Trophoblast cell (in vitro differentiated cells and primary cell): ENCODE data around the gene TRAFD1.

Experiments
- DNase-seq, 2 donors: peaks; one replicate each; pipeline ENCODE4 v3.0.0-alpha.2; 2016
- H2AFZ ChIP-seq: 2 replicates; pipeline ENCODE4 v1.6.1; 2013; ENCODE audit warnings: low read length, moderate library complexity, mild to moderate bottlenecking; ENCODE audit not compliant: insufficient read depth, poor library complexity
- H2AK5ac ChIP-seq: 2 replicates; pipeline ENCODE4 v1.6.1; 2013; ENCODE audit warnings: mild to moderate bottlenecking, low read length
- H2BK120ac ChIP-seq: 2 replicates; pipeline ENCODE4 v1.6.1; 2013; ENCODE audit warnings: low read length, mild to moderate bottlenecking, moderate library complexity; ENCODE audit not compliant: insufficient read depth, poor library complexity
- H2BK12ac ChIP-seq: 2 replicates; pipeline ENCODE4 v1.6.1; 2013; ENCODE audit warnings: mild to moderate bottlenecking, low read length, moderate library complexity
- H2BK5ac ChIP-seq: 2 replicates; pipeline ENCODE4 v1.6.1; 2013; ENCODE audit warnings: low read length, low read depth, moderate library complexity, mild to moderate bottlenecking; ENCODE audit not compliant: poor library complexity
- H3K14ac ChIP-seq: 2 replicates; pipeline ENCODE4 v1.6.1; 2013; ENCODE audit warnings: mild to moderate bottlenecking, low read length
- H3K18ac ChIP-seq: 2 replicates; pipeline ENCODE4 v1.6.1; 2013; ENCODE audit warnings: mild to moderate bottlenecking, low read length
- H3K23ac ChIP-seq: 2 replicates; pipeline ENCODE4 v1.6.1; 2013; ENCODE audit warnings: low read length
- H3K27ac ChIP-seq: 2 replicates; pipeline ENCODE4 v1.5.1; 2013; ENCODE audit warnings: low read depth, mild to moderate bottlenecking, inconsistent platforms, low read length, moderate library complexity
- H3K27me3 ChIP-seq: 2 replicates; pipeline ENCODE4 v1.6.1; 2013; ENCODE audit warnings: inconsistent platforms, mild to moderate bottlenecking, low read length, moderate library complexity; ENCODE audit not compliant: insufficient read depth
- H3K36me3 ChIP-seq, 2 experiments: 1 replicate in 1 of 2; 2 replicates in 1 of 2; pipeline ENCODE4 v1.6.1; 2013; ENCODE audit warnings: low read length in 2 of 2, mild to moderate bottlenecking in 2 of 2, moderate library complexity in 1 of 2; ENCODE audit not compliant: insufficient read depth in 2 of 2, control insufficient read depth in 1 of 2
- H3K4ac ChIP-seq: 2 replicates; pipeline ENCODE4 v1.6.1; 2013; ENCODE audit warnings: low read depth, mild to moderate bottlenecking, low read length, moderate library complexity
- H3K4me1 ChIP-seq, 2 experiments: 1 replicate in 1 of 2; 2 replicates in 1 of 2; pipeline ENCODE4 v1.6.1; 2013; ENCODE audit warnings: low read length in 2 of 2, mild to moderate bottlenecking in 2 of 2, moderate library complexity in 1 of 2; ENCODE audit not compliant: insufficient read depth in 2 of 2, control insufficient read depth in 1 of 2
- H3K4me2 ChIP-seq: 2 replicates; pipeline ENCODE4 v1.6.1; 2013; ENCODE audit warnings: inconsistent platforms, mild to moderate bottlenecking, low read length, moderate library complexity
- H3K4me3 ChIP-seq: 2 replicates; pipeline ENCODE4 v1.5.1; 2013; ENCODE audit warnings: mild to moderate bottlenecking, low read depth, low read length, inconsistent platforms
- H3K79me1 ChIP-seq: one replicate; pipeline ENCODE4 v1.6.1; 2013; ENCODE audit warnings: low read length
- H3K79me2 ChIP-seq: 2 replicates; pipeline ENCODE4 v1.6.1; 2013; ENCODE audit warnings: low read length, mild to moderate bottlenecking; ENCODE audit not compliant: control insufficient read depth, insufficient read depth, poor library complexity
- H3K9ac ChIP-seq: 2 replicates; pipeline ENCODE4 v1.6.1; 2013; ENCODE audit warnings: mild to moderate bottlenecking, low read length
- H3K9me3 ChIP-seq: 2 replicates; pipeline ENCODE4 v1.6.1; 2013; ENCODE audit warnings: low read depth, mild to moderate bottlenecking, control low read depth, inconsistent platforms, low read length; ENCODE audit not compliant: insufficient read depth
- H4K12ac ChIP-seq: 2 replicates; pipeline ENCODE4 v1.6.1; 2013; ENCODE audit warnings: low read depth, mild to moderate bottlenecking, low read length, moderate library complexity
- H4K8ac ChIP-seq: 2 replicates; pipeline ENCODE4 v1.6.1; 2013; ENCODE audit warnings: low read depth, mild to moderate bottlenecking, low read length, moderate library complexity
- H4K91ac ChIP-seq: one replicate; pipeline ENCODE4 v1.6.1; 2013; ENCODE audit warnings: low read depth, mild to moderate bottlenecking, low read length, moderate library complexity
- WGBS: extraction: QIAGEN DNeasy Blood & Tissue Kit; methylation state at CpG from one replicate; pipeline ENCODE4 v1.1.7; 2013; ENCODE audit warnings: missing lambda C conversion rate; ENCODE audit not compliant: insufficient read length, insufficient coverage; ENCODE audit errors: extremely low coverage; 5-methylcytosine and 5-hydroxymethylcytosine counted together

Gene TRAFD1

DNA sequence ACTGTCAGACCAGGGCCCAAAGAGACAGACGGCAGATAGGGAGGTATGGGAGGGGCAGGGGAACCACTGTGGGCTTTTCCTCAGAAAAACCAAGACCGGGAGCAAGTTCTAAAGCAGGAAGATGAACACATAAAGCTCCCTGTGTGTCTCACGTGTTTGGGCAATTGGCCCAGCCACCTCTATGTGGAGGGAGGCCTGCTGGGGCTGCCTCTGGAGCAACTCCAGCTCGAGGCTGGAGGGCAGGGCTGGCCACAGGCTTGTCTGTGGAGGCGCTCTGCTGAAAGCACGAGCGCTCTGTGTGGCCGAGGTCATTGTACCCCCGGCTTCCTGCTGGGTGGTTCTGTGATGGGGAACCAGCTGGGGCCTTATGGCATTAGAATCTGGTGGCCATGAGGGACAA is 36.4 kb downstream of the TRAFD1 start:
- Histone ChIP-seq H3K9me3 (peaks cover 8% of the 10 kb centered on the region), H4K91ac (no peak overlapping the region), H3K27ac (no peak overlapping the region), H3K9ac (no peak overlapping the region), H3K27me3 (no peaks in the 10 kb centered on the region), H3K18ac (no peak overlapping the region), H4K8ac (no peak overlapping the region), H2BK5ac (no peak overlapping the region), H3K36me3 (peaks cover 29 to 41% of the 10 kb centered on the region in 2 experiments), H2AFZ (no peak overlapping the region), H3K79me1 (no peaks in the 10 kb centered on the region), H3K23ac (no peak overlapping the region), H3K14ac (no peak overlapping the region), H2BK12ac (no peak overlapping the region), H3K4me1 (no peaks in the 10 kb centered on the region), H3K4me2 (no peak overlapping the region), H4K12ac (no peak overlapping the region), H3K79me2 (no peaks in the 10 kb centered on the region), H2AK5ac (no peak overlapping the region), H3K4ac (no peak overlapping the region), H3K4me3 (no peak overlapping the region), H2BK120ac (no peak overlapping the region)
- no CpG with 5 or more reads among the region's 9 CpGs for WGBS
- DNase-seq = no peak

DNA sequence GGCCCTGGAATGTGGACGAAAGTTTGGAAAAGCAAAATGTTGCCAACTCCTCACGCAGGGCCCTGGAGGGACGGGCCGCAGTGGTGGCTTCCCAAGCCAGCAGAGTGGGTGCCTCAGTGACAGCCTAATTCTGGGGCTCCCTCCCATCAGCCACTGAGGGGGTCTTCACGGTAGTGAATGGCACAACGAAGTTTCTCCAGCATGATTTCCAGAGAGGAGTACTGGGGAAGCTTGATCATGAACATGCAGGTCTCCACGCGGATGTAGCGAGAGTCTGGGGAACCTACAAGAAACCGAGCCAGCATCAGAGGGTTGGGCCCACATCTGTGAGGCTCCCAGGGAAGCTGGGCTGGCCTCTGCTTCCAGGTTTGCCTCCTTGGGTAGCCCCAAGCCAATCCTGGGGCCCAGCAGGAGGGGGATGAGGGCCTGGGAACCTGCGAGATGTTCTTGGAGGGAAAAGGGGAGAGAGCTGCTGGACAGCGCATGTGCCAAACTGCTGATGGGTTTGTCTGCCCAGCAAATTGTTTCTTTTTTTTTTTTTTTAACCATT is 37.0 kb downstream of the TRAFD1 start:
- Histone ChIP-seq H3K9ac (no peak overlapping the region), H3K27me3 (no peaks in the 10 kb centered on the region), H3K4me2 (no peak overlapping the region), H3K4me3 (no peak overlapping the region), H3K14ac (no peak overlapping the region), H3K4ac (no peak overlapping the region), H3K18ac (no peak overlapping the region), H2AK5ac (no peak overlapping the region), H3K79me2 (no peaks in the 10 kb centered on the region), H4K91ac (no peak overlapping the region), H2AFZ (no peak overlapping the region), H2BK5ac (no peak overlapping the region), H3K79me1 (no peaks in the 10 kb centered on the region), H3K27ac (no peak overlapping the region), H2BK12ac (no peak overlapping the region), H3K23ac (no peak overlapping the region), H4K12ac (no peak overlapping the region), H3K4me1 (no peaks in the 10 kb centered on the region), H4K8ac (no peak overlapping the region), H2BK120ac (no peak overlapping the region), H3K36me3 (peaks cover 29 to 41% of the 10 kb centered on the region in 2 experiments), H3K9me3 (peaks cover 8% of the 10 kb centered on the region)
- no peak for DNase-seq
- WGBS = no CpG with 5 or more reads among the region's 12 CpGs

DNA sequence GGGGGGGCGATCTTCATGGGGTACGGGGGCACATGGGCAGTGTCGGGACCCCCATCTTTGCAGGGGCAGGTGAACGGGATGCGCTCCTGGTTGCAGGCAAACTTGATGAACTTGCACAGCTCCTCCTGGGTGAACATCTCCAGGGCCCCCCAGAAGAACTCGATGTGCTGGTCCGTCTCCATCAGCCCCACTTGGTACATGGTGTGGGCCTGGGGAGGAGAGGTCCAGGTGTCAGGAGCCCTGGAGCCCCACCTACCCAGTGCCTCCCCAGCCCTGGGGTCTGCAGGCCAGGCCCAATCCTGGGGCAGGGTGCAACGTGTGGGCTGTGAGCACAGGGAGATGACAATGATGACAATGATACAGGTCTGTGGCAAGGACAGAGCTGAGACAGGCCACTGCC is 37.7 kb downstream of the TRAFD1 start:
- Histone ChIP-seq H3K79me2 (no peaks in the 10 kb centered on the region), H2BK5ac (no peak overlapping the region), H3K4me1 (no peaks in the 10 kb centered on the region), H3K9me3 (peaks cover 8% of the 10 kb centered on the region), H4K8ac (no peak overlapping the region), H2BK12ac (no peak overlapping the region), H4K91ac (no peak overlapping the region), H2AFZ (no peak overlapping the region), H3K27me3 (no peaks in the 10 kb centered on the region), H4K12ac (no peak overlapping the region), H3K4me2 (no peak overlapping the region), H2AK5ac (no peak overlapping the region), H3K36me3 (peaks cover 31 to 47% of the 10 kb centered on the region in 2 experiments), H3K23ac (no peak overlapping the region), H3K4ac (no peak overlapping the region), H3K18ac (no peak overlapping the region), H2BK120ac (no peak overlapping the region), H3K9ac (no peak overlapping the region), H3K14ac (no peak overlapping the region), H3K79me1 (no peaks in the 10 kb centered on the region), H3K4me3 (no peak overlapping the region), H3K27ac (no peak overlapping the region)
- WGBS = no CpG with 5 or more reads among the region's 8 CpGs
- DNase-seq = no peak

DNA sequence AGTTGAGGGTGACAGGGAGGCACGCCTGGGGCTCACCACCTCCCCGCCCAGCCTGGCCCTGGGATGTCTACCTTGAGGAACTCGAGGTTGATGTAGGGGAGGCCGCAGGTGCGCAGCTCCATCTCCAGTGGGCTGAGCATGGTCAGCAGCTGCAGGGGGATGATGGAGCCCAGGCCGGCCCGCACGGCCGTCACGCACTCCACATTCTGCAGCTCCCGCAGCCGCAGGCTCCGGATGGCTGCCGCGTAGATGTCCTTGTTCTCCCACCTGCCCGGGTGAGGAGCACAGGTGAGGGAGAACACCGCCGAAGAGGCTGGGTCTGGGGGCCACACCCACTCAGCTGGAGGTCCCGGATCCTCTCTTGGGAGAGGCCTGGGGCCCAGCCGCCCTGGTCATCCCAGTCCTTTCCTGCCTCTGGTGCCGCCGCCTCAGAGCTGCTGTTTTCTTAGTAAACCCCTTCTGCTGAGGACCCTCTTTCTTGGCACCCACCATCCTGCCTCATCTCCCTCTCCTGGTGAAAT is 38.2 kb downstream of the TRAFD1 start:
- H3K79me1 ChIP-seq = no peaks in the 10 kb centered on the region
- H2BK12ac ChIP-seq = no peak overlapping the region
- DNase-seq = no peak
- H2AK5ac ChIP-seq = no peak overlapping the region
- H3K36me3 ChIP-seq = peaks cover 31 to 44% of the 10 kb centered on the region in 2 experiments
- no peaks in the 10 kb centered on the region for H3K79me2 ChIP-seq
- H3K4me3 ChIP-seq = no peak overlapping the region
- H3K27me3 ChIP-seq = no peaks in the 10 kb centered on the region
- no peak overlapping the region for H3K4me2 ChIP-seq
- H3K27ac ChIP-seq = no peak overlapping the region
- no peak overlapping the region for H3K18ac ChIP-seq
- peaks cover 5% of the 10 kb centered on the region for H3K9me3 ChIP-seq
- WGBS = no CpG with 5 or more reads among the region's 22 CpGs
- H4K91ac ChIP-seq = no peak overlapping the region
- no peaks in the 10 kb centered on the region for H3K4me1 ChIP-seq
- H3K4ac ChIP-seq = no peak overlapping the region
- H2AFZ ChIP-seq = no peak overlapping the region
- H4K12ac ChIP-seq = no peak overlapping the region
- no peak overlapping the region for H4K8ac ChIP-seq
- no peak overlapping the region for H3K23ac ChIP-seq
- no peak overlapping the region for H2BK5ac ChIP-seq
- no peak overlapping the region for H3K9ac ChIP-seq
- no peak overlapping the region for H2BK120ac ChIP-seq
- no peak overlapping the region for H3K14ac ChIP-seq
